HG03135 (cell line): ENCODE measurements around the gene SIX1.

Experiments
- ATAC-seq: cut with Tn5 transposase; IDR thresholded peaks from one replicate; pipeline ENCODE4 v1.9.1; 2021; ENCODE audit warnings: mild to moderate bottlenecking, moderate library complexity; ENCODE audit not compliant: unreplicated experiment

The SIX1 gene

GRCh38 chr14:60648934-60649874, at the start of gene SIX1:
TSS of gene SIX1 (minus strand) at chr14:60649477. CDS start at chr14:60649189, 288 bp downstream.
- peak; percentile 57 for ATAC-seq

GRCh38 chr14:60695327-60695726, 46.0 kb upstream of the SIX1 start:
- no peak for ATAC-seq

GRCh38 chr14:60691383-60692113, 42.3 kb upstream of the SIX1 start:
- ATAC-seq: no peak

- ATAC-seq: no peak
Measured at GRCh38 chr14:60686865-60687264, 37.6 kb upstream of the SIX1 start.

- ATAC-seq: no peak
Measured at GRCh38 chr14:60684203-60684602, 34.9 kb upstream of the SIX1 start.

GRCh38 chr14:60681271-60681670, 32.0 kb upstream of the SIX1 start:
- ATAC-seq: no peak

GRCh38 chr14:60680511-60680910, 31.2 kb upstream of the SIX1 start:
- no peak for ATAC-seq

- no peak for ATAC-seq
Measured at GRCh38 chr14:60679566-60680258, 30.4 kb upstream of the SIX1 start.

GRCh38 chr14:60677701-60678100, 28.4 kb upstream of the SIX1 start:
- no peak for ATAC-seq

- no peak for ATAC-seq
Measured at GRCh38 chr14:60670989-60671388, 21.7 kb upstream of the SIX1 start.

GRCh38 chr14:60668431-60669112, 19.3 kb upstream of the SIX1 start:
- ATAC-seq: no peak

GRCh38 chr14:60665177-60665550, 15.9 kb upstream of the SIX1 start:
- ATAC-seq: no peak

- ATAC-seq: no peak
Measured at GRCh38 chr14:60662982-60663381, 13.7 kb upstream of the SIX1 start.

- ATAC-seq: no peak
Measured at GRCh38 chr14:60661721-60662120, 12.4 kb upstream of the SIX1 start.

GRCh38 chr14:60658909-60659585, 9.8 kb upstream of the SIX1 start:
- no peak for ATAC-seq

GRCh38 chr14:60658211-60658690, 9.0 kb upstream of the SIX1 start:
- ATAC-seq: no peak

GRCh38 chr14:60657456-60658210, 8.4 kb upstream of the SIX1 start:
- ATAC-seq: no peak

GRCh38 chr14:60656686-60657455, 7.6 kb upstream of the SIX1 start:
- peak; percentile 77 for ATAC-seq
